Activated naive CD4-positive, alpha-beta T cell treated with anti-CD3 and anti-CD28 coated beads, Interleukin-2, amount 50 U/mL, for 72 hours (primary cell): Measurements from ENCODE around the gene DGCR6L. TPM values are rescaled to one million over a fixed set of nuclear protein-coding genes. Genes with fewer than 3 reads are reported as not detected.
"Not testable (repeated sequence)": the region's sequence is repeated elsewhere in the genome, so short reads cannot be mapped to it uniquely, and the experiment has no call there.

Experiments
- ATAC-seq, 2 donors: fragments of 150-1000 bp; cut with Tn5 transposase; 2 replicates each; pipeline ENCODE4 v1.10.0; 2021; ENCODE audit warnings: mild to moderate bottlenecking in 2 of 2, moderate library complexity in 2 of 2
- DNase-seq, 2 donors: peaks; one replicate each; pipeline ENCODE4 v3.0.0; 2021 to 2022; ENCODE audit warnings: low spot score in 2 of 2
- H3K27ac Mint-ChIP-seq, 2 donors: one replicate each; pipeline ENCODE4 v1.8.0; 2022; ENCODE audit warnings: mild to moderate bottlenecking in 2 of 2, mixed read lengths in 2 of 2
- H3K36me3 Mint-ChIP-seq, 2 donors: one replicate each; pipeline ENCODE4 v1.8.0; 2022; ENCODE audit warnings: mixed read lengths in 2 of 2
- H3K9me3 Mint-ChIP-seq, 2 donors: one replicate each; pipeline ENCODE4 v1.8.0; 2022; ENCODE audit warnings: mixed read lengths in 2 of 2
- total RNA-seq, 2 donors: library from RNA; stranded (reverse); gene quantifications; one replicate each; pipeline ENCODE4 v1.2.3, GENCODE V29; 2022

DGCR6L gene
- total RNA-seq, 2 donors from 2014 or later, result 8.6 to 29.6 TPM

DNA sequence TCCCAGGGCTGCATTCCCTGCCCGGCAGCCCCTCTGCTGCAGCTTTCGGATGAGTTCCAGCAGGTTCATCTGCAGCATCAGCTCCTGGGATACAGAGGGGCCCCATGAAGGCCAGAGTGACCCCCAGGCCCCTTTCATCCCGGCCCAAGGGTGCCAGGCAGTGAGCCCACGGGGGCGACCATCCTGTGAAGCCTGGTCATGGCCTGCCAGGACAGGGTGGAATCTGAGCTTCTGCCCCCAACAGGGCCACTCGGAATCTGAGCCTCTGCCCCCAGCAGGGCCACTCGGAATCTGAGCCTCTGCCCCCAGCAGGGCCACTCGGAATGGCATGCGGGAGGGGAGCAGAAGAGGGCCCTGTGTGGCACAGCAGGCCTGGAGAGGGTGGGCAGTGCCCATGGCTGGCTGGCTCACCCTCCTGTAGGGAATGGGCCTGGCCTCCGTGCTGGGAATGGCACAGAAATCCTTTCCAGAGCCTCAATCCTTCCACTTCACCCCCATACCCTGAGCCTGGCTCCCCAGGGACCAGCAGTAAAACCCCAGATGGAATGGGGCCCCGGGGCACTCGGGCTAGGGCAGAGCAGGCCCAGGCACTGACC is 5.0 kb downstream of the DGCR6L start:
- not testable (repeated sequence) for H3K27ac Mint-ChIP-seq, H3K36me3 Mint-ChIP-seq, ATAC-seq, H3K9me3 Mint-ChIP-seq
- DNase-seq, result peak in 1 of 2 donors; percentile 0

DNA sequence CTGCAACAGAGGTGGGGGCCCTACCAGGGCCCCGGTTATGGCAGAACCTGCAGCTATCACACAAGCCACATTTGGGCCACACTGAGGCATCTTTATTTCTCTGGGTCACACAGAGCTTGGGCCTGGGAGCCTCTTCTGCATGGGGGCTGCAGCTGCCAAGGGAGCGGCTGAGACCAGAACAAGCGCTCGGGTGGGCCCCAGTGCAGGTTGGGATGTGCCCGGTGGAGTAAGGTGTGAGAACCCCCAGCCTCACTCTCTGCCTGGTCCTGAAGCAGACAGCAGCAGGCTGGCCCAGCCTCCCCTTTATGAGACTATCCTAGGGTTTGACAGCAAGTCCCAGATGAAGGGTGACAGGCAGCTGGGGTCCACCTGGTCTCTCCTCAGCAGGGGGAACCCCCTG is 5.7 kb downstream of the DGCR6L start:
- not testable (repeated sequence) for ATAC-seq, H3K9me3 Mint-ChIP-seq, H3K36me3 Mint-ChIP-seq, H3K27ac Mint-ChIP-seq
- peak in 1 of 2 donors; percentile 1 for DNase-seq

DNA sequence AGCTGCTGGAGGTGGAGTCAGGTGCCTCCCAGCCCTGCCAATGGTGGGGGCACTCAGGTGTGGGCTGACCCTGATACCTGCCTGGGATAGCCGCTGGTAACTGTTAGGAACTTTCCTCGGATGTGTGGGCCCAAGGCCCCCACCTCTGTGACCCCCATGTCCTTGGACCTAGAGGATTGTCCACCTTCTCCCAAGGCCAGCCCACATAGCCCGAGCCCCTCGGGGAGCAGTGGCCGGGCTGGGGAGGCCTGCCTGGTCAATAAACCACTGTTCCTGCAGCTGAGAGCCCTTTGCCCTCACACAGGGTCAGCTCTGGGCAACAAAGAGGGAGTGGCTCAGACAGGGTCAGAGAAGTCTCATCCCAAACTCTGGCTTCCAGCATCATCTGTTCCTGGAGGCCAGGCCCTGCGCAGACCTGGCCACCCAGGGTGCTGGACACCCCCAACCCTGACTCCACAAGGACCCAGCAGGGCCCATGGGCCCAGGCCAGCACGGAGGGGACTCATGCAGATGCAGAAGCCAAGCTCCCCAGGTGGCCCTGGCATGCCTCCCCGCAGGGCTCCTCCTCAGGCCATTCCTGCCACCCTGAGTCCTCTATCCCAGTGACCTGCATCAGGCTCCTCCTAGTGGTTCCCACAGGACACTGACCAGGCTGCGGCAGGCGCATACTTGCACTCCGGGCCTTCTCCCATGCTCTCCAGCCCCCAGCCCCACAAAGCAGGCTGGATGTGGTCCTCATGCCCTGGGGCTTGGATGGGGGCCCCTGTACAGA is 6.4 kb downstream of the DGCR6L start:
- peak; percentile 1 to 45 for DNase-seq
- not testable (repeated sequence) for H3K36me3 Mint-ChIP-seq, ATAC-seq, H3K27ac Mint-ChIP-seq, H3K9me3 Mint-ChIP-seq

DNA sequence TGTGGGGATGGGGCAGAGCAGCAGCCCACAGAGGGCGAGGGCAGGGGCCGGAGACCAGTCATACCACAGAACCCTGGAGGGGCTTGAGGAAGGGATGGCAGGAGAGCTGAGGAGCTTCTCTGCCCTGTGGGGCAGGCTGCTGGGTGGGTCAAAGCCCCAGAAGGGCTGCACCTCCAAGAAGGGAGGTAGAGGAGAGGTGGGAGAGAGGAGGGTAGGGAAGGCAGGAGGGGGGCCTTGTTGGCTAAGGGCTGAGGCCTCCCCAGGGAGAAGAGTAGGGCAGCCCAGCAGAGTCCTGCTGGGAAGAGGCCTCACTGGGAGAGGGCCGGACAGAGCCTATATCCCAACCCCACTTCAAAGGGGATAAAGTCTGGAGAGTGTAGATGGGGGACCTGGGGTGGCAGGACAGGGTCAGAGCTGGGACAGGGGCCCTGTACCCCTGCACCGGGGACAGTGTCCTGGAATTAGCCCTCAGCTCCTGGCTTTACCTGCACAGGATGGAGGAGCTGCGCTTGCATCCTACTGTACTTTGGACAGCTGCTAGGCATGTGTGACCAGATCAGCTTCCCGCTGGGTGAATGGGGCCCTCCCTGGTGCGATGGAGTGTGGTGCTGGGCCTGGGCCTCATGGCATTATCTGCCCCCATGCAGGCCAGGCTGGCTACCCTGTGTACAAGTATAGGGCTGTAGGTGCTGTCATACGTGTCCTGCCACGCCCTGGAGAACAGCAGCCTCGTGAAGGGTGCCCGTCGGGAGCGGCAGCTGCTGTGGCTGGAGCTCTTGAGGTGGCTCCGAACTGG is 7.3 kb downstream of the DGCR6L start:
- peak in 1 of 2 donors; percentile 1 for DNase-seq
- H3K36me3 Mint-ChIP-seq, result no peaks in the 10 kb centered on the region
- ATAC-seq, result no peak

DNA sequence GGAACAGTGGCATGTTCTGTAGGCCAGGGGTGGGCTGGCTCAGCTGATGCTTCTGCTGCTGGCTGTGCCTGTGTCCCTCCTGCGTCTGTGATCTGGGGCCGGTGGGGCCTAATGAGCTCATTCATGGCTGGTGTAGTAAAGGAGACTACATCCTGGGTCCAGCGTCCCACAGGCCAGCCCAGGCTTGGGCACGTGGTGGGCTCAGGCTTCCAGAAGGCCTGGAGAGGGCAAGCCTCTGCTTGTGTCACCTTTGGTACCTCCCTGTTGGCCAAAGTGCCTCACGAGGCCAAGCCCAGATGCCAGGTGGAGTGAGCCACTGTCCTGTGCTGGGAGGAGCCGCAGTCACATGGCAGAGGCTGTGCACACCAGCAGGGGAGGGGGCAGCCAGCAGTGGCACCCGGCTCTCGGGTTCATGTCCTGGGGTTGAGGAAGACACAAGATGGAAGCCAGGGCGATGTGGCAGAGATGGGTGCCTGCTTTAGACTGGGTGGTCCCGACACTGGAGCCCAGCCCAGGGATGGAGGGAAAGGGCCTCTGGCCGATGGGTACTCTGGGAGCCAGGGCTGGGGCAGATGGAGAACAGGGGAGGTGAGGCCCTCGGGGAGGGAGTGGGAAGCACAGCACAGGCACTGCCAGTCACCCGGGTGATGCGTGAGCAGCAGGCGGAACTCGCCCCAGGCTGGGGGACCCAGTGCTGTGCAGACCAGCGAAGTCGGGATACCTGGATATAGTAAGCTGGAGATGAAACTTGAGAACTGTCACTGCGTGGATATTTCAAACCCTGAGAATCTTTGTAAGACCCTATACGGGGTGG is 8.4 kb downstream of the DGCR6L start:
- H3K36me3 Mint-ChIP-seq, H3K9me3 Mint-ChIP-seq, ATAC-seq: not testable (repeated sequence)
- DNase-seq, result peak in 1 of 2 donors; percentile 51
- H3K27ac Mint-ChIP-seq, result peak overlapping the region in 1 of 2 donors; percentile 79

More for the DNA sequence above, 7.3 kb downstream of the DGCR6L start:
- Mint-ChIP-seq H3K9me3 (no peaks in the 10 kb centered on the region), H3K27ac (peak overlapping the region in 1 of 2 donors; percentile 52)

DNA sequence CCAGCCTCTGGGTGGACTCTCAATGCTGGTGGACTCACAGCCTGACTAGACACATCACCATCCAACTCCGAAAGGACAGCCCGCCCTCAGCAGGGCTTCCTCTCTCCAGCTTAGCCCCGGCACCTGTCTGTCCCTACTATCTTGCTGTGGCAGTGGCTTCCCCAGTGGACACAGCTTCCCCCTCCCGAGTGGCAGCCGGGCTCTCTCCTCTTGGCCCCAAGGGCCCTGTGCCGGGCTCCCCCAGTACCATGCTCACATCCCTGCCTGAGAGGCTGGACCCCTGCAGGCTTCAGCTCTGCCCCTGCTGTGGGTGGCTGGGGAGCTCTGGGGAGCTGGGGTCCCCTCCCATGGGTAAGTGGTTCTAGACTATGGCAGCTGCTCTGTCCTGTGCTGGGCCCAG is 9.1 kb downstream of the DGCR6L start:
- ATAC-seq, H3K27ac Mint-ChIP-seq, H3K9me3 Mint-ChIP-seq, H3K36me3 Mint-ChIP-seq: not testable (repeated sequence)
- DNase-seq, result peak in 1 of 2 donors; percentile 30

- ATAC-seq, H3K27ac Mint-ChIP-seq, H3K9me3 Mint-ChIP-seq, H3K36me3 Mint-ChIP-seq: not testable (repeated sequence)
- peak in 1 of 2 donors; percentile 35 for DNase-seq
These were observed 9.7 kb downstream of the DGCR6L start for GRCh38 chr22:20310180-20310579.

DNA sequence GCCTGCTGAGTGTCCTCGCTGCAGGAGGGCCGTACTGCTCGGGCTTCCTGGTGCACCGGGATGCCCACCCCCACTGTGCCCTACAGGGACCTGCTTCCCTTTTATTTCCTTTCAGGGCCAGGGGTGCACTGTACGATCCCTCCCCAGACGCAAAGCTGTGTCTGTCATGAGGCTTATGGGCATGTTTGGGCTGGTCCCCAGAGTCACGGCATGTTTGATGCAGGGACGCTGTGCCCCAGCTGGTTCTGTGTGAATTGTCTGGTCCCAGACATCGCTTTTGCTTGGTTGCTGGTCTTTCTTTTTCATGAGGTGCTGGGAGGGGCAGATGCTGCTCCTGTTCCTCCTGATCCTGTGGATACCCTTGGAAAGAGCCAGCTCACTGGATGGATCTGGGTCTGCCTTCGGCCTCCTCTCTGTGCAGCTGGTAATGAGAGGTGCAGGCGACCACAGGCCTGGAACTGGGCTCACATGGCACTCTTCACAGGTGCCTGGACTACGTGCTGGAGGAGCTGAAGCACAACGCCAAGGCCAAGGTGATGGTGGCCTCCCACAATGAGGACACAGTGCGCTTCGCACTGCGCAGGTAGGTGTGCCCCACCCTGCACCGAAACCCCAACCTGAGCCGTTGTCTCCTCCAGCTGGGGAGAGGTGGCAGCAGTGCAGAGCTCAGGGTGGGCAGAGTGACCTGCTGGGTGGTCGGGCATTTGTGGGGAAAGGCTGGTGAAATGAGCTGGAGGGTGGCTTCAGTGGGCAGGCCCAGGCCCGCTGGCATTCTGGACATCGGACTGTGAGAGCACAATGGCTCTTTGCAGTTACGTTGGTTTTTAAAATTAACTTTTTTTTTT is 10.8 kb downstream of the DGCR6L start:
- not testable (repeated sequence) for H3K36me3 Mint-ChIP-seq, H3K9me3 Mint-ChIP-seq, ATAC-seq
- peak overlapping the region in 1 of 2 donors; percentile 28 for H3K27ac Mint-ChIP-seq
- DNase-seq, result peak in 1 of 2 donors; percentile 42

GRCh38 chr22:20307448-20308447 is 12.1 kb downstream of the DGCR6L start:
- DNase-seq, H3K9me3 Mint-ChIP-seq, H3K36me3 Mint-ChIP-seq, H3K27ac Mint-ChIP-seq, ATAC-seq: not testable (repeated sequence)

GRCh38 chr22:20306646-20307447 is 13.0 kb downstream of the DGCR6L start:
- not testable (repeated sequence) for H3K9me3 Mint-ChIP-seq, DNase-seq, H3K36me3 Mint-ChIP-seq, H3K27ac Mint-ChIP-seq
- ATAC-seq, result peak in 1 of 2 donors; percentile 19

GRCh38 chr22:20305894-20306645 is 13.8 kb downstream of the DGCR6L start:
- Mint-ChIP-seq H3K27ac (no peak overlapping the region), H3K36me3 (no peaks in the 10 kb centered on the region), H3K9me3 (no peaks in the 10 kb centered on the region)
- ATAC-seq (no peak), DNase-seq (no peak)

DNA sequence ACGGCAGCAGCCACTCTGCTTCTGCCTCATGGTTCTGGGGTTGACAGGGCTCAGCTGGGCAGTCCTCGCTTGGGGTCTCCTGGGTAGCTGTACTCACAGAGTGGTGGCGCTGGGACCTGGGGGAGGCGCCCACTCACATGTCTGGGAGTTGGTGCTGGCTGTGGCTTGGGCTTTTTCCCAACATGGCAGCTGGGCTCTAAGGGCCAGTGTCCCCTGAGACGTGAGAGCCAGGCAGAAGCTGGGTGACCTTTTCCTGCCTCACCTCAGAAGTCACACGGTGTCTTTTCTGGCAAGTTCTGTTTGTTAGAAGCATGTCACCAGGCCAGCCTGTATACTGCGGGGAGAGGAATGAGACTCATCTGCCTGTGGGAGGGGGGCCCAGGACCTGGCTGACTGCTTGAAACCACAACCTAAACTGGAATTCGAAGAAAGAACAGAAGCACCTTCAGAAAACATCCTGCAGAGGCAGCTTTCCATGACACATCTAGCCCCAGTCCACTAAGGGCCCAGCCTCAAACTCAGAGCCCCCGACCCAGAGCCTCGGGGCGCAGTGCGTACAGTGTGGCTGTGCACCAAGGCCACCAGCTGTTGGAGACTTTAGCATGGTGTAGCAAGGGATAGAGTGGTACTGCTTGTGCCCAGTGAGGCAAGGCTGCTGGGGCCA is 14.5 kb downstream of the DGCR6L start:
- H3K27ac Mint-ChIP-seq, H3K36me3 Mint-ChIP-seq: not testable (repeated sequence)

DNA sequence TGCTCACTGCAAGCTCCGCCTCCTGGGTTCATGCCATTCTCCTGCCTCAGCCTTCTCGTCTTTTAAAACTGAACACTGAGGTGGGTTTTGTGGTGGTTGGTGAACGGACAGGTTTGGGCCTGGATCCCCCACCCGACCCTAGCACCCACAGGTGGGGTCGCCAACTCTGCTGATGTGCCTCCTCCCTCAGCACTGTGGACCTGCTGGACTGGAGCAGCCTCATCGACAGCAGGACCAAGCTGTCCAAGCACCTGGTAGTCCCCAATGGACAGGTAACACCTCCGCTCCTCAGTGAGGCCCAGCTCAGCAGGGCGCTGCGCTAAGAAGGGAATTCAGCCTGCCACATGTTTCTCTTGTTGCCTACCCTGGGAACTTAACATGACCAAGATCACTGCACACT is 15.2 kb downstream of the DGCR6L start:
- Mint-ChIP-seq H3K36me3 (no peaks in the 10 kb centered on the region), H3K9me3 (no peaks in the 10 kb centered on the region), H3K27ac (no peak overlapping the region)
- DNase-seq (no peak), ATAC-seq (no peak)

More for the DNA sequence above, 14.5 kb downstream of the DGCR6L start:
- not testable (repeated sequence) for ATAC-seq, H3K9me3 Mint-ChIP-seq, DNase-seq
